OCI-LY1 (cell line): ENCODE data around the gene GUF1.

Experiments used
- H2AFZ ChIP-seq: fragments of 200-600 bp; sonication (generic), shearing (Covaris generic); 2 replicates; pipeline ENCODE4 v1.6.0; 2014; ENCODE audit warnings: antibody characterized with exemption, mild to moderate bottlenecking, low read length
- H3F3A ChIP-seq: fragments of 200-600 bp; sonication (generic), shearing (Covaris generic); 2 replicates; pipeline ENCODE4 v1.6.0; 2014; ENCODE audit warnings: mild to moderate bottlenecking, antibody characterized with exemption, low read length, moderate library complexity; ENCODE audit not compliant: insufficient read depth
- H3K27ac ChIP-seq: fragments of 200-600 bp; sonication (generic); 2 replicates; pipeline ENCODE4 v1.5.1; 2014; ENCODE audit warnings: low read length, mixed run types, mild to moderate bottlenecking, low read depth; ENCODE audit not compliant: poor library complexity, severe bottlenecking
- H3K27me3 ChIP-seq: fragments of 200-600 bp; sonication (generic); 2 replicates; pipeline ENCODE4 v1.6.0; 2014; ENCODE audit warnings: antibody characterized with exemption, mild to moderate bottlenecking, low read length, moderate library complexity; ENCODE audit not compliant: insufficient read depth
- H3K36me3 ChIP-seq: fragments of 200-600 bp; sonication (generic); 2 replicates; pipeline ENCODE4 v1.6.1; 2014; ENCODE audit warnings: mild to moderate bottlenecking, antibody characterized with exemption, low read length, moderate library complexity, mixed read lengths; ENCODE audit not compliant: insufficient read depth
- H3K4me1 ChIP-seq: fragments of 200-600 bp; sonication (generic); 2 replicates; pipeline ENCODE4 v1.5.1; 2014; ENCODE audit warnings: mild to moderate bottlenecking, low read length, moderate library complexity; ENCODE audit not compliant: insufficient read depth, severe bottlenecking
- H3K4me2 ChIP-seq: fragments of 200-600 bp; sonication (generic), shearing (Covaris generic); 2 replicates; pipeline ENCODE4 v1.6.1; 2014; ENCODE audit warnings: low read length
- H3K4me3 ChIP-seq: fragments of 200-600 bp; sonication (generic); 2 replicates; pipeline ENCODE4 v1.5.1; 2014; ENCODE audit warnings: low read length, low read depth, mild to moderate bottlenecking, mixed read lengths; ENCODE audit not compliant: poor library complexity, severe bottlenecking
- H3K79me2 ChIP-seq: fragments of 200-600 bp; shearing (Covaris generic); 2 replicates; pipeline ENCODE4 v1.6.1; 2016; ENCODE audit warnings: mixed run types, low read length, mixed read lengths; ENCODE audit not compliant: insufficient read depth
- H3K9ac ChIP-seq: fragments of 200-600 bp; sonication (generic), shearing (Covaris generic); 2 replicates; pipeline ENCODE4 v1.6.1; 2014; ENCODE audit warnings: mild to moderate bottlenecking, low read length, mixed read lengths
- H3K9me2 ChIP-seq: fragments of 200-600 bp; sonication (generic), shearing (Covaris generic); 2 replicates; pipeline ENCODE4 v1.6.1; 2014; ENCODE audit warnings: low read depth, mild to moderate bottlenecking, low read length, mixed read lengths
- H3K9me3 ChIP-seq: fragments of 200-600 bp; shearing (Covaris generic); 2 replicates; pipeline ENCODE4 v1.6.1; 2014; ENCODE audit warnings: low read length, mixed read lengths
- H4K20me1 ChIP-seq: fragments of 200-600 bp; sonication (generic), shearing (Covaris generic); 2 replicates; pipeline ENCODE4 v1.6.0; 2016; ENCODE audit warnings: mild to moderate bottlenecking, low read length; ENCODE audit not compliant: insufficient read depth
- CTCF ChIP-seq: fragments of 200-600 bp; sonication (generic), shearing (Covaris generic); IDR thresholded peaks from 2 replicates; pipeline ENCODE4 v1.5.1; 2017; ENCODE audit warnings: mild to moderate bottlenecking, antibody characterized with exemption, low read length, moderate library complexity, mixed read lengths
- EZH2 ChIP-seq: fragments of 200-600 bp; sonication (generic), shearing (Covaris generic); IDR thresholded peaks from 2 replicates; pipeline ENCODE4 v1.8.0; 2017; ENCODE audit warnings: borderline replicate concordance, mixed run types, mild to moderate bottlenecking, antibody characterized with exemption, low read length, moderate library complexity, mixed read lengths

The GUF1 gene

GRCh38 chr4:44651425-44651824 lies 26.8 kb upstream of the GUF1 start, which contains the start of gene YIPF7:
Gene YIPF7, minus strand, starts transcription at chr4:44651625. Its CDS starts 1,525 bp downstream, at chr4:44650100.
- no peak within 1 kb of the TSS for H2AFZ ChIP-seq
- H3K36me3 ChIP-seq = no peaks in the 10 kb centered on the region
- H3K9me3 ChIP-seq = no peaks in the 10 kb centered on the region
- no peaks in the 10 kb centered on the region for H3F3A ChIP-seq
- no peak within 1 kb of the TSS for H3K4me3 ChIP-seq
- no peak for TF ChIP-seq EZH2
- TF ChIP-seq CTCF = no peak
- H3K4me2 ChIP-seq = no peak within 1 kb of the TSS
- H3K4me1 ChIP-seq = no peaks in the 10 kb centered on the region
- no peak within 1 kb of the TSS for H3K9ac ChIP-seq
- no peak within 1 kb of the TSS for H3K27ac ChIP-seq
- no peaks in the 10 kb centered on the region for H3K79me2 ChIP-seq
- H3K27me3 ChIP-seq = no peaks in the 10 kb centered on the region
- no peaks in the 10 kb centered on the region for H3K9me2 ChIP-seq
- no peaks in the 10 kb centered on the region for H4K20me1 ChIP-seq

- no peak overlapping the region for H3K9ac ChIP-seq
- H3K27me3 ChIP-seq = no peaks in the 10 kb centered on the region
- H3K4me3 ChIP-seq = no peak overlapping the region
- no peaks in the 10 kb centered on the region for H3K9me2 ChIP-seq
- no peaks in the 10 kb centered on the region for H3K9me3 ChIP-seq
- no peaks in the 10 kb centered on the region for H3K79me2 ChIP-seq
- no peak overlapping the region for H2AFZ ChIP-seq
- no peak for TF ChIP-seq CTCF
- no peak for TF ChIP-seq EZH2
- no peaks in the 10 kb centered on the region for H3F3A ChIP-seq
- H4K20me1 ChIP-seq = no peaks in the 10 kb centered on the region
- no peaks in the 10 kb centered on the region for H3K4me1 ChIP-seq
- H3K36me3 ChIP-seq = no peaks in the 10 kb centered on the region
- H3K4me2 ChIP-seq = no peak overlapping the region
- H3K27ac ChIP-seq = no peak overlapping the region
Observed at GRCh38 chr4:44652002-44652401, 26.2 kb upstream of the GUF1 start.

- no peaks in the 10 kb centered on the region for H3K36me3 ChIP-seq
- H3K9me3 ChIP-seq = no peaks in the 10 kb centered on the region
- H3K4me1 ChIP-seq = no peaks in the 10 kb centered on the region
- H3K4me2 ChIP-seq = no peak overlapping the region
- no peak overlapping the region for H3K9ac ChIP-seq
- H3K79me2 ChIP-seq = no peaks in the 10 kb centered on the region
- H2AFZ ChIP-seq = no peak overlapping the region
- H3K27me3 ChIP-seq = no peaks in the 10 kb centered on the region
- H3F3A ChIP-seq = no peaks in the 10 kb centered on the region
- TF ChIP-seq EZH2 (no peak), CTCF (no peak)
- H4K20me1 ChIP-seq = no peaks in the 10 kb centered on the region
- H3K9me2 ChIP-seq = no peaks in the 10 kb centered on the region
- H3K27ac ChIP-seq = no peak overlapping the region
- H3K4me3 ChIP-seq = no peak overlapping the region
Observed at GRCh38 chr4:44660396-44660795, 17.8 kb upstream of the GUF1 start.
